Stimulated activated CD8-positive, alpha-beta memory T cell treated with anti-CD3 and anti-CD28 coated beads, Interleukin-15, amount 100 ng/mL, for 4 hours (primary cell): ENCODE measurements around the gene SH3TC1.

Source experiments
- DNase-seq, 2 donors: peaks; one replicate each; pipeline ENCODE4 v3.0.0-alpha.2; 2020; ENCODE audit warnings: low read depth in 2 of 2

SH3TC1 gene

DNA sequence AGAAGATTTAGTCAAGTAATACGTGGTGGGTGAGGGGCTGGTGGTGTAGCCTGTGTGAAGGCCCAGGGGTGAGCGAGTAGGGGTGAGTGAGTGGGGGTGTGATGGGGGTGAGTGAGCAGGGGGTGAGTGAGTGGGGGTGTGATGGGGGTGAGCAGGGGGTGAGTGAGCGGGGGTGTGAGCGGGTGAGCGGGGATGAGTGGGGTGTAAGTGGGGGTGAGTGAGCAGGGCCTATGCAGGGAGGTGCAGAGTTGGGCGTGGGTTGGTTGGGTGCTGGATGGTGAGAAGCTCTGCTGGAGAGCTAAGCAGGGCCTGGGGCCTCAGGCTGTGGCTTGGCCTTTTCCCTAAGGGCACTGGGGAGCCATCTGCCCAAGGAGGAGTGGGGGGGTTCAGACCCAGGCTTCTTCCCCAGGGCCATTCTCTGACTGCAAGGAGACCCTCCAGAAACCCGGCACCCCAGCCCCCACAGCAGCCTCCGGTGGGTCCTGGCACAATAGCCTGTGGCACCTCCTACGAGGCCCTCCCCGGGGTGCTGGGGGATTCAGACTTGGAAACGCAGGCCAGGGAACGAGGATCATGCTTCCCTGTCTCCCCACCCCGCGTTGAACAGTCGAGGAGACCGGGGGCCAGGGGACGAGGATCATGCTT lies 30.4 kb downstream of the SH3TC1 start:
- peak in 1 of 2 donors; percentile 32 for DNase-seq

GRCh38 chr4:8230033-8230432 lies 30.9 kb downstream of the SH3TC1 start:
- DNase-seq, result no peak

DNA sequence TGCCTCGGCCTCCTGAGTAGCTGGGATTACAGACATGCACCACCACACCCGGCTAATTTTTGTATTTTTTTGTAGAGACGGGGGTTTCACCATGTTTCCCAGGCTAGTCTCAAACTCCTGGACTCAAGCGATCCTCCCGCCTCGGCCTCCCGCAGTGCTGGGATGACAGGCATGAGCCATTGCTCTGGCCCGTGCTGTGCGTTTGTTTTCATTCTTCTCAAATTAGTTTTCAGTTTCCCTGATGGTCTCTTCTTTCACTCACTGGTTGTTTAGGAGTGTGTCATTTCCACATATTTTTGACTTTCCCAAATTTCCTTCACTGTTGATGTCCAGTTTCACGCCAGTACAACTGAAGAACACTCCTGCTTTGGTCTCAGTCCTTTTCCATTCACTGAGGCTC lies 31.8 kb downstream of the SH3TC1 start:
- DNase-seq, result no peak

- no peak for DNase-seq
Observed at GRCh38 chr4:8231551-8232049, 32.5 kb downstream of the SH3TC1 start.

GRCh38 chr4:8232748-8233147 lies 33.7 kb downstream of the SH3TC1 start:
- no peak for DNase-seq

DNA sequence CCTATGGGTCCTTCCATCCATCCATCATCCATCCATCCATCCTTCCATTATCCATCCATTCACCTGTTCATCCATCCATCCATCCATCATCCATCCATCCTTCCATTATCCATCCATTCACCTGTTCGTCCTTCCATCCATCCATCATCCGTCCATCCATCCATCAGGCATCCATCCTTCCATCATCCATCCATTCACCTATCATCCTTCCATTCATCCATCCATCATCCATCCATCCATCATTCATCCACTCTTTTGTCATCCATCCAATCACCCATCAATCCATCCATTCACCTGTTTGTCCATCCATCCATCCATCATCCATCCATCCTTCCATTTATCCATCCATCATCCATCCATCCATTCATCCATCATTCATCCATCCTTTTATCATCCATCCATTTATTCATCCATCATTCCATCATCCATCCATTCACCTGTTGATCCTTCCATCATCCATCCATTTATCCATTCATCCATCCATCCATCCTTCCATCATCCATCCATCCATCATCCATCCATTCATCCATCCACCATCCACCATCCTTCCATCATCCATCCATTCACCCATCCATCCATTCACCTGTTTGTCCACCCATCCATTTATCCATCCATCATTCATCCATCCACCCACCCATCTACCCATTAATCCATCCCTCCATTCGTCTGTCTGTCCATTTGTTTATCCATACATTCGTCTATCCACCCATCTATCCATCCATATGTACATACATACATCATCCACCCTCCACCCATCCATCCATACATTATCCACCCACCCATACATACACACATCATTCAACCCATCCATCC lies 34.8 kb downstream of the SH3TC1 start:
- no peak for DNase-seq

DNA sequence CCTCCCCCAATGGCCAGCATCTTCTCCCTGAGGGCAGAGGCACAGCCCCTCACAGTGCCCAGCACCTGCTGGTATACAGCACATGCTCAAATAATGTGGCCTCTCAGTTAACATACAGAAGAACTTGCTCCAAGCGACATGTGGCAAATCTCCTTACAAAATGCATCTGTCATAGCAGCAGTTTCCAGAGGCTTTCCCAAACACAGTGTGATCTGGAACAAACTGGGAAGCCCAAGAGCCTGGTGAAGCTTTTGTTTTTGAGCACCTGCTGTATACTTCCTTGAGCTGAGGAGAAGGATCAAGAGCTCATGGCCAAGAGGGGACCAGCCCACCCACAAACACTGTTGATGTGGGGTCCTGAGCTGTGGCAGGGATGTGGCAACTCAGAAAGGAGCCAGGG lies 35.6 kb downstream of the SH3TC1 start:
- no peak for DNase-seq

- no peak for DNase-seq
Observed at GRCh38 chr4:8235224-8235623, 36.1 kb downstream of the SH3TC1 start.

- no peak for DNase-seq
Observed at GRCh38 chr4:8235686-8236085, 36.6 kb downstream of the SH3TC1 start.

GRCh38 chr4:8236106-8236919 lies 37.2 kb downstream of the SH3TC1 start:
- no peak for DNase-seq

DNA sequence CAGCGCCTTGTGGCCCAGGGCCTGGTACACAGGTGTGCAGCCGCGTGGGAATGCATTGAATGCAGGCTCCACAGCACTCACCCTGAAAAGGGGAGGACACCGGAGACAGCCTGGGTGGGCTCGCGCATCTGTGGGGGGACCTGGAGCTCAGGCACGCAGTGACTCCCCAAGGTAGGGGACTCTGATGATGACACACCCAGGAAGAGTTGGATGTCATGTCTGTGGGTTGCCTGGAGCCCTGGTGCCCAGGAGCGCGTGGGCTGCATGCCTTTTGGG lies 37.8 kb downstream of the SH3TC1 start:
- no peak for DNase-seq

GRCh38 chr4:8237256-8237989 lies 38.3 kb downstream of the SH3TC1 start:
- DNase-seq, result no peak

- DNase-seq, result no peak
Observed at GRCh38 chr4:8238036-8238511, 39.0 kb downstream of the SH3TC1 start.

GRCh38 chr4:8238515-8239053 lies 39.5 kb downstream of the SH3TC1 start:
- no peak for DNase-seq

DNA sequence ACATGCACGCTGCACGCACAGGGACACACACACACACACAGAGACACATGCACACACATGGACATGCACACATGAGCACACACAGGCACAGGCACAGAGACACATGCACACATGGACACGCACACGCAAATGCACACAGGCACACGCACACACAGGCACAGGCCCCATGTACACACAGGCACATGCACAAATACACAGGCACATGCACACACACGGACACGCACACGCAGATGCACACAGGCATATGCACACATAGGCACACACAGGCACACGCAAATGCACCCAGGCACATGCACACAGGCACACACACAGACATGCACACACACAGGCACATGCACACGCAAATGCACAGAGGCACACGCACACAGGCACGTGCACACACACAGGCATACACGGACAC lies 40.1 kb downstream of the SH3TC1 start:
- no peak for DNase-seq

DNA sequence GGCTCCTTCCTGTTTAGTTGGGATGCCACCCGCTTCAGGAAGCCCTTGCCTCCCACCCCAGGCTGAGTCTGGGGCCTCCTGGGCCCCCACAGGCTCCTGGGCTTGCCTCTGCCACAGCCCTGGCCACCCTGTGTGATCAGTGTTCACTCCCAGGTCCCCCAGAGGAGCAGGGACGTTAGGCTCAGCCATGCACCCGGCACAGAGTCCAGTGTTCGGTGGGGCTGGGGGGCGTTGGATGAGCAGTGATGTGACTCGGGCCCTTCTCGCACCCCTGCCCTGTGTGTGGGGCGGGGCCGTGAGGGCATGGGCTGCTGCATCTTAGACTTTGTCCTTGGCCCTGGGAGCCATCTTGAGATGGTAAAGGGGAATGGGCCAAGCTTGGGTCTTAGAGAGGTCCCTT lies 40.6 kb downstream of the SH3TC1 start:
- no peak for DNase-seq

DNA sequence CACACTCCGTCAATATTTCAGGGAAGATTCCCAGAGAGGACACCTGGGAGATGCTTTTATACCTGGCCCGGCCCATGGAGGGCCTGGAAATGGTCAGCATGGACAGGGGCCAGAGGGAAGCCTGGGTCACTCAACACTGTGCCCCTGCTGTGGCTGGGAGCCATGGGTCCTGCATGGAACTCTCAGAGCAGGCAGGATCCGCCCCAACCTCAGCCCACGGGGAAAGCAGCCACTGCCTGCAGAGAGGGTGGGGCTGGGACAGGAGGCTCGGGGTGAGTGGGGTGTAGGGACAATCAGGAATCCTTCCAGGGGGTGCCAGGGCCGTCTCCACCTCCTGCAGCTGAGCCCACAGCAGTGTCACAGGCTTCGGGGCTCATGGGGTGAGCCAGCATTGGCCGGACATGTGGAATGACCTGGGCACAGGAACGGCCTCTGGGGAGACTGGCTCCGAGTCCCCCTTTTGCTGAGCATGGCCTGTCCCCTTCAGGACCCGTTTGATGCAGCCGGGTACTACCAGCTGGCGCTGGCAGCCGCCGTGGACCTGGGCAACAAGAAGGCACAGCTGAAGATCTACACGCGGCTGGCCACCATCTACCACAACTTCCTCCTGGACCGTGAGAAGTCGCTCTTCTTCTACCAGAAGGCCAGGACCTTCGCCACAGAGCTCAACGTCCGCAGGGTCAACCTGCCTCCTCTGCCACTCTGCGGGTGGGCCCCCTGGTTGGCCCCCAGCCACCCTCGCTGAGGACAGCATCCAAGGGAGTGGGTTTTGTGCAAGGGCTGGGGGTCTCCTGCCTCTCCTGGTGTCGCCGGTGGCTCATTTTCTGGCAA lies 41.3 kb downstream of the SH3TC1 start:
- DNase-seq, result no peak

DNA sequence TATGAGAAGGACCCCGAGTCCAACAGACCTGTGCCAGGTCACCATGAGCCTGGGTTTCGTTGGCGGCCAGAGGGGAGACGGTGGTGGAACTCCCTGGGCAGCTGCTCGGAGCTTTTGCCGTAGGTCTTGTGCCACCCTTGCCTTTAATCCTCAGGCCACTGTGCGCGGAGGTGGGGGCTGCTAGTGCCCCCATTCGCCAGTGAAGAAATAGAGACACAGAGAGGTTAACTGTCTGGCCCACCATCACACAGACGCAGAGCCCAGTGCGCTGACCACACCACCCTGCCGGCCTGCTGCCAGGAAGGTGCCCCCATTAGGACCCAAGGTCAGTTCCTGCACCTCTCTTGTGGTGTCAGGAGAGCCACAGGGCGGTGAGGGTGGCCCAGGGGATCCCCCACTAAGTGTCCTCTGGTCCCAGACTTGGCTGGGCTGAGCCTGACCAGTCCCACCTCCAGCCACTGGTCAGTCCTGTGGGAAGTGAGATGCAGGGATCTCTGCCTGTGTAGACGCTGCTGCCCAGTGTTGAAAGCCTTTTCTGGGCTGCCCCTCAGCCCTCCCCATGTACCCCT lies 42.2 kb downstream of the SH3TC1 start:
- no peak for DNase-seq

GRCh38 chr4:8241895-8242696 lies 43.0 kb downstream of the SH3TC1 start:
- peak; percentile 53 to 55 for DNase-seq
